GM19238 (cell line): ENCODE results near the gene SHMT2.

ENCODE experiments used
- DNase-seq: peaks from one replicate; pipeline ENCODE4 v3.0.0; 2011; ENCODE audit warnings: low spot score; ENCODE audit not compliant: insufficient read length

Gene SHMT2

DNA sequence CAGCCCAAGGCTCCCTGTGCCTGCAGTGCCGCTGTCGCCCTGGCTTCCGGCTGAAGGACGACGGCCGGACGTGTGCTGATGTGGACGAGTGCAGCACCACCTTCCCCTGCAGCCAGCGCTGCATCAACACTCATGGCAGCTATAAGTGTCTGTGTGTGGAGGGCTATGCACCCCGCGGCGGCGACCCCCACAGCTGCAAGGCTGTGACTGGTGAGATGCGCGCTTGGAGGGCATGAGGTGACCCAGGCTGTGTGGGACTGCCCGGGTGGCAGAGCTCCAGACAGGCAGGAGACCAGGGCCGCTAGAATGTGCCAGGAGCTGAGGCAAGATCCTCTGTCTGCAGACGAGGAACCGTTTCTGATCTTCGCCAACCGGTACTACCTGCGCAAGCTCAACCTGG is 32.6 kb upstream of the SHMT2 start:
- DNase-seq = no peak

DNA sequence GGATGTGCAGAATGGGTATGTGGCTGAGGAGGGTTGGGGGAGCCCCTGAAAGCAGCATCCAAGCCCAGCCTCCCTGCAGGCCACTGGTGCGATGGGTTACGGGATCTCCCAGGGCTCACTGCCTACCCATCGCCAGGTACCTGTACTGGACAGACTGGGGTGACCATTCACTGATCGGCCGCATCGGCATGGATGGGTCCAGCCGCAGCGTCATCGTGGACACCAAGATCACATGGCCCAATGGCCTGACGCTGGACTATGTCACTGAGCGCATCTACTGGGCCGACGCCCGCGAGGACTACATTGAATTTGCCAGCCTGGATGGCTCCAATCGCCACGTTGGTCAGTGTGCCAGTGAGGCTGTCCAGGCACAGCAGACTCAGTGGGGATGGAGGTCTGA is 31.2 kb upstream of the SHMT2 start:
- no peak for DNase-seq

GRCh38 chr12:57199191-57199590 is 30.3 kb upstream of the SHMT2 start:
- no peak for DNase-seq

GRCh38 chr12:57200497-57200896 is 29.0 kb upstream of the SHMT2 start:
- DNase-seq = no peak

DNA sequence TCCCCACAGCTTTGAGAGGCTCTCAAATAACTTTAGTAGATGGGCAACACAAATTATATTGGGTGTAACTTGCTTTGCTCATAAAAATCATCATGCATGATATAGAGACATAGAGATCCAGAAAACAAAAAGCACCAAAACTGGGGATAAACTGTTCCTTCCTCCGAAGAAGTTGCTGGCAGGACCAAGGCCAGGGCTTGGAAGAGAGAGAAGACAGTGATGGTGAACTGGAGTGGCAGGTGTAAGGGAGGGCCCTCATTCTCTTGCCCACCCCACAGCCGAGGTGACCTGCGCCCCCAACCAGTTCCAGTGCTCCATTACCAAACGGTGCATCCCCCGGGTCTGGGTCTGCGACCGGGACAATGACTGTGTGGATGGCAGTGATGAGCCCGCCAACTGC is 28.3 kb upstream of the SHMT2 start:
- no peak for DNase-seq

DNA sequence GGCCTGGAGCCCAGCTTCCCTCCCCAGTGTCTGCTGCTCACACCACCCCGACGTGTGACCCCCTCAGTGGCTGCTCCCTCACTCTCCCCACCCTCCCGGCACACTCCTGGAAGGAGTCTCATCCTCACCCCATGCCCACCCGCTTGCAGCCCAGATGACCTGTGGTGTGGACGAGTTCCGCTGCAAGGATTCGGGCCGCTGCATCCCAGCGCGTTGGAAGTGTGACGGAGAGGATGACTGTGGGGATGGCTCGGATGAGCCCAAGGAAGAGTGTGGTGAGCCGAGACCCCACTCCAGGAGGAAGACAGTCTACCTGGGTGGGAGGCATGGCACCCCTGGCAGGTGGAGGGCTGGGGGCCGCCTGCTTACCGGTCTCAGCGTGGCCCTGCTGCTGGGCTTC is 27.9 kb upstream of the SHMT2 start:
- no peak for DNase-seq

- no peak for DNase-seq
These were observed 27.2 kb upstream of the SHMT2 start for GRCh38 chr12:57202321-57202720.

DNA sequence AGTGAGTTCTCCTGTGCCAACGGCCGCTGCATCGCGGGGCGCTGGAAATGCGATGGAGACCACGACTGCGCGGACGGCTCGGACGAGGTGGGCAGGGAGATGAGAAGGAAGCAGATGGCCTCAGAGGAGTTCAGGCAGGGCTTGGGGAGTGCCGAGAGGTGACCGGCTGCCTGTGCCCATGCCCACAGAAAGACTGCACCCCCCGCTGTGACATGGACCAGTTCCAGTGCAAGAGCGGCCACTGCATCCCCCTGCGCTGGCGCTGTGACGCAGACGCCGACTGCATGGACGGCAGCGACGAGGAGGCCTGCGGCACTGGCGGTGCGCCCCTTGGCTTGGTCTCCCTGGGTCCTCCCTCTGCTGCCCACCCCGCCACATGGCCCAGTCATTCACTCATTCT is 26.3 kb upstream of the SHMT2 start:
- no peak for DNase-seq

DNA sequence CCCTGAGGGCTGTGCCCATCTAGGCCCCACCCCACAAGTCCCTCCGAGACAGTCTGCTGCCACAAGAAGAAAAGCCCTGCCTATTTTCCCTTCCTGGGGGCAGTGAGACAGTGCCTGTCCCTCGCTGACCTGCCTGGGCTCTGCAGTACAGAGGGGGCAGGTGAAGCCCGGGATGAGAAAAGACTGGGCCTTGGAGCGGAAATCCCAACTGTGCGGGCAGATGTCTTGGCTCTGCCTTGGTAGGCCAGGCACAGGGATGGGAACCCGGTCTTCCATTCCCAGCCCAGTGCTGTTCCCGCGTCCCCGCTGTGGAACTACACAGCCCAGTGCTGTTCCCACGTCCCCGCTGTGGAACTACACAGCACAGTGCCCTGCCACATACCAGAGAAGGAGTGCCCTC is 25.7 kb upstream of the SHMT2 start:
- DNase-seq = no peak

- no peak for DNase-seq
These were observed 25.1 kb upstream of the SHMT2 start for GRCh38 chr12:57204454-57204853.

GRCh38 chr12:57205186-57205585 is 24.3 kb upstream of the SHMT2 start:
- no peak for DNase-seq

GRCh38 chr12:57205931-57206330 is 23.6 kb upstream of the SHMT2 start:
- DNase-seq = no peak

GRCh38 chr12:57207731-57208630 is 21.5 kb upstream of the SHMT2 start:
- no peak for DNase-seq

- DNase-seq = no peak
These were observed 20.8 kb upstream of the SHMT2 start for GRCh38 chr12:57208631-57209282.

GRCh38 chr12:57209916-57210315 is 19.6 kb upstream of the SHMT2 start:
- DNase-seq = no peak

DNA sequence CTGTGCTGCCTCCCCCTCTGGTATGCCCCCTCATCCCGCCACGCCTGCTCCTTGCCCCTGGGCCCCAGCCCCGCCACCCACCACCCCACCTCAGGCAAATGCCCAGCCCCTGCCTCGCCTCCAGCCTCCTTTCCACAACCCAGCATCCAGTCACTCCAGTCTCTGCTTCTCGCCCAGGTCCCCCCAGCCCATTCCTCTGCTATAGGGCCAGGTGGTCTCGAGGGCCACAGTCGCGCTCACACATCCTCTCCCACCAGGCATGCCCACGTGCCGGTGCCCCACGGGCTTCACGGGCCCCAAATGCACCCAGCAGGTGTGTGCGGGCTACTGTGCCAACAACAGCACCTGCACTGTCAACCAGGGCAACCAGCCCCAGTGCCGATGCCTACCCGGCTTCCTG is 19.1 kb upstream of the SHMT2 start:
- DNase-seq = no peak

DNA sequence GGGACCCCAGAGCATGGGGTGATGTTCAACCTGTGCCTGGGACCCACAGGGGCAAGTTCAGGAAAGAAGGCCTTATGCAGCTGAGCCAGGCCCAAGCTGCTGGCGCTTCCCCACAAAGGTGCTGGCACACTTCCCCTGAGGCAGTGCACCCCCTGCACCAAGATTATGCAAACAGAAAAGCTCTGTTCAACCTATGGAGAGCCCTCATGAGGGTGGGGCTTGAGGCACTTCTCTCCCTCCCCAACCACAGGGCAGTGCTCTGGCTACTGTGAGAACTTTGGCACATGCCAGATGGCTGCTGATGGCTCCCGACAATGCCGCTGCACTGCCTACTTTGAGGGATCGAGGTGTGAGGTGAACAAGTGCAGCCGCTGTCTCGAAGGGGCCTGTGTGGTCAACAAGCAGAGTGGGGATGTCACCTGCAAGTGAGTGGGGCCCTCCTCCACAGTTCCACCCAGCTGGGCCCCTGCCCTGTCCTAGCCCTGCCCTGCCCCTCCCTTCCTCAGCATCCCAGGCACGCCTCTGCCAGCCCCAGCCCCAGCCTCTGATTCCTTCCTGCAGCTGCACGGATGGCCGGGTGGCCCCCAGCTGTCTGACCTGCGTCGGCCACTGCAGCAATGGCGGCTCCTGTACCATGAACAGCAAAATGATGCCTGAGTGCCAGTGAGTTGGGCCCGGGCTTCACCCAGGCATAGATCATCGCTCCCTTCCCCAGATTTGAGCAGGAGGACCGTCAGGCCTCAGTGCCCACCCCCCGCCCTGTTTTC is 18.4 kb upstream of the SHMT2 start:
- DNase-seq = no peak

DNA sequence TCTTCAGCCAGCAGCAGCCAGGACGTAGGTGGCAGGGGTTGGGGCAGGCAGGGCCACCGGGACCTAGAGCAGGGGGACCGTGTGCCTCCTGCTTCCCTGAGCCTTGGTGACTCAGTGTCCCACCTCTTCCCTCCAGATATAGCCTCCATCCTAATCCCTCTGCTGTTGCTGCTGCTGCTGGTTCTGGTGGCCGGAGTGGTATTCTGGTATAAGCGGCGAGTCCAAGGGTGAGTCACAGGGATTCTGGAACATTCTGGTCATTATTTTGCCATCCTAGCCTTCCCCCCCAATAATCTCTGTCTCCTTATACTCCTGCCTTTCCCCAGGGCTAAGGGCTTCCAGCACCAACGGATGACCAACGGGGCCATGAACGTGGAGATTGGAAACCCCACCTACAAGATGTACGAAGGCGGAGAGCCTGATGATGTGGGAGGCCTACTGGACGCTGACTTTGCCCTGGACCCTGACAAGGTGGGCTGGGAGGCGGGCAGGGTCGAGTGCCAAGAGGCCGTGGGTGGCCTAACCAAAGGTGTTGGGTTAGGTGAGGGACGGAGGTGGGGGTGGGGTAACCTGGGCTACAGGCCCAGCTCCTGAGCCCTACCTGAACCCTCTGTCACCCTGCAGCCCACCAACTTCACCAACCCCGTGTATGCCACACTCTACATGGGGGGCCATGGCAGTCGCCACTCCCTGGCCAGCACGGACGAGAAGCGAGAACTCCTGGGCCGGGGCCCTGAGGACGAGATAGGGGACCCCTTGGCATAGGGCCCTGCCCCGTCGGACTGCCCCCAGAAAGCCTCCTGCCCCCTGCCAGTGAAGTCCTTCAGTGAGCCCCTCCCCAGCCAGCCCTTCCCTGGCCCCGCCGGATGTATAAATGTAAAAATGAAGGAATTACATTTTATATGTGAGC is 17.5 kb upstream of the SHMT2 start:
- no peak for DNase-seq

DNA sequence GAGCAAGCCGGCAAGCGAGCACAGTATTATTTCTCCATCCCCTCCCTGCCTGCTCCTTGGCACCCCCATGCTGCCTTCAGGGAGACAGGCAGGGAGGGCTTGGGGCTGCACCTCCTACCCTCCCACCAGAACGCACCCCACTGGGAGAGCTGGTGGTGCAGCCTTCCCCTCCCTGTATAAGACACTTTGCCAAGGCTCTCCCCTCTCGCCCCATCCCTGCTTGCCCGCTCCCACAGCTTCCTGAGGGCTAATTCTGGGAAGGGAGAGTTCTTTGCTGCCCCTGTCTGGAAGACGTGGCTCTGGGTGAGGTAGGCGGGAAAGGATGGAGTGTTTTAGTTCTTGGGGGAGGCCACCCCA is 16.8 kb upstream of the SHMT2 start:
- DNase-seq = no peak

- DNase-seq = peak; percentile 96
These were observed 16.3 kb upstream of the SHMT2 start for GRCh38 chr12:57213058-57213715.
